Fibroblast of peridontal ligament (primary cell): ENCODE results near the gene ITGA8.
"Not testable (repeated sequence)": the region's sequence is repeated elsewhere in the genome, so short reads cannot be mapped to it uniquely, and the experiment has no call there.

Experiments used
- DNase-seq: peaks from one replicate; pipeline ENCODE4 v3.0.0-alpha.2; 2010; ENCODE audit errors: extremely low read depth

Gene ITGA8

DNA sequence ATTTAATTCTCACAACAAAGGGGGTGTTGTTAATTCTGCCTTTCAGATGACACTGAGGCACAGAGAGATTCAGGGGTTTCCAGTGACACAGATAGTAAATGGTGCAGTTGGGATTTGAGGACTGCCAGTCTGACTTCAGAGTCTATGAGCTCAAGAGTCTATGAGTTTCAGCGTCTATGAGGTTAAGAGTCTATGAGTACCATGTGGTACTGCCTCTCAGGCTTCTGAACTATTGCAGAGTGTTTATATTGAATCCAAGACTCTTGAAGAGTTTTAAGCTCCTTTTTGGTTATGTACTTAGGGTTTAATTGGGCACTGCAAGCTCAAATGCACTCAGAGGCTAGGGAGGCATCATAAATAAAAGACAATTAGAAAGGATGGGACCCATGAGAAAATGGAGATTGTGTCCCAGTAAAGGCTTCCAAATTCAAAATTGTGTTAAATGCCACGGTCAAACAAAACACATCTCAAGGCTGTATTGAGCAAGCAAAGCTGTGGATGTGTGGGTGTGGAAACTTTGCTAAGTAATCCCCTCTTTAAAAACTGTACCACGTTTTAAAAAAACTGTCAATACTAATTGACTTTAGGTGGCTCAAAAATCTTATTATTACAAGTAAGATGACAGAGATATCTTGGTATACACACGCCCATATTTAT lies 224.7 kb downstream of the ITGA8 start:
- peak; percentile 52 for DNase-seq

DNA sequence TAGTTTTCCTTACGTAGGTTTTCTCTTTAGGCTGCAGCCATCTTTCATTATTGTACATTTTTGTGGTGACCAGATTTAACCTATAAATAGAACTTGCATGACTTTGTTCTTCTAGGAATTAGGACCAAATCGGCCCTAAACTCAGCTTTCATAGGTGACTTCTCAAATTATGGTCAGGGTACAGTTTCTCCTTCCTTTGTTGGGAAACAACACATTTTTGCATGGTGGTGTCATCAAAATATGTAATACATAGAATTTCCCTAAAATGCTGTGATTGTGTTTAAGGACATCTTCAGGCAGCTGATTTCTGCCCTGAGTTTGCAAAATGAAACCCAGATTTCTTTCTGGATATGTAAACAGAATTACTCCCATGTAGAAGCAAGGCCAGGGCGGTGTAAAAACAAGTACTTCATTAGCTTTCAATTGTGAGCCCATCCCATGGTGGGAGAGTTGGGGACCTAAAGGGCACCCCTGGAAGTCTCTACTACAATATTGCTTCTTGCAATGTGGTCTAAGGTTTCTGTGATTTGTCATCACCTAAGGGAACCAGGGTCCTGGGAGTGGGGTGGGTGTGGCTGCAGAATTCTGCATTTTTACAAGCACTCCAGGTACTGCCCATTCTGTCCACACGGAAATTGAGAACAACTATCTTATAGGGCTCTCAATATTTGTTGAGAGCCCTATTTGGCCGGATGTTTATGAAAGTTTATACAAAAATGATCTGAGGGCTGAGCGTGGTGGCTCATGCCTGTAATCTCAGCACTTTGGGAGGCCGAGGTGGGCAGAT lies 227.7 kb downstream of the ITGA8 start:
- DNase-seq = peak; percentile 62

DNA sequence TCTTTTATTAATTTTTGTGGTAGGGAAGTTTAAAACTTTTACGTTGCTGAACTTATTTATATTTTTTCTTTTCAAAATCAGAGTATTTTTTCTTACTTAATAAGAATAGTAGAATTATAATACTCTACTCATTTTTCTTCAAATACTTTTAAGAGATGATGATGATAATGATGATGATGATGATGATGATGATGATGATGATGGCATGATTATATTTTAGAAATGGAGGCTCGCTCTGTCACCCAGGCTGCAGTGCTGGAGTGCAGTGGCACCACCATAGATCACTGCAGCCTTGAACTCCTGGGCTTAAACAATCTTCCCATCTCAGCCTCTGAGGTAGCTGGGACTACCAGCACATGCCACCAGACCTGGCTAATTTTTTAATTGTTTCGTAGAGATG lies 230.3 kb downstream of the ITGA8 start:
- DNase-seq = no peak

DNA sequence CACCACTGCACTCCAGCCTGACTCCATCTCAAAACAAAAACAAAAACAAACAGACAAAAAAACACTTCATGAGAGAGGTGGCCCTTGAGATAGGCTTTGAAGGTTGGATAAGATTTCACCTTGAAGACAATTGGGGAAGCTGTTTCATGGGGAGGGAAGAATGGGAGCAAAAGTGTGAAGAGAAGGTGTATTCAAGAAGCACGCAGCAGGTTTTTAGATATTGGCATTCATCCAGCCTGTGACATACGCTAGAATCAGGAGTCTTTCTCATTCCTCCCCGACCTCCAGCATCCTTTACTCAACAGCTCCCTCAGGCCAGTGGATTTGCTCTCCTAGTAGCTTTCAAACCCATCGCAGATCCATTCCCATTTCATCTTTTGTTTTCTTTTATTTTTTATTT lies 232.3 kb downstream of the ITGA8 start:
- no peak for DNase-seq

DNA sequence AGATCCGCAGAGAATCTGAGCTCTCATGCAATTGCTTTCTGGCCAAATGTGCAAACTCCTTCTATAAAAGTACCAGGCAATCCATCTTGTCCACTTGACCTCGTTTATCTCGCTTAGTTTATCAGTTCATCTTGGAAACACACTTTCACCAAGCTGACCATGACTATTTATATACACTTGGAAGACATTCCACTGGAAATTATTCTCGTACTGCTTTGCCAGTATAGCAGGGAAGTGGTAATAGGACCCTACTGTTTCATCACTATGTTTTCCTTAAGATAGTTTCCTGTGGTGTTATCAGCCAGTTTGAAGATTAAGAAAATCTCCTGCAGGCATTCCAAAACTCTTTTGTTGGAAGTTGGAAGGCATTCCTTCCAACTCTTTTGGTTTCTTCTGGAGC lies 233.3 kb downstream of the ITGA8 start:
- DNase-seq = peak; percentile 97

DNA sequence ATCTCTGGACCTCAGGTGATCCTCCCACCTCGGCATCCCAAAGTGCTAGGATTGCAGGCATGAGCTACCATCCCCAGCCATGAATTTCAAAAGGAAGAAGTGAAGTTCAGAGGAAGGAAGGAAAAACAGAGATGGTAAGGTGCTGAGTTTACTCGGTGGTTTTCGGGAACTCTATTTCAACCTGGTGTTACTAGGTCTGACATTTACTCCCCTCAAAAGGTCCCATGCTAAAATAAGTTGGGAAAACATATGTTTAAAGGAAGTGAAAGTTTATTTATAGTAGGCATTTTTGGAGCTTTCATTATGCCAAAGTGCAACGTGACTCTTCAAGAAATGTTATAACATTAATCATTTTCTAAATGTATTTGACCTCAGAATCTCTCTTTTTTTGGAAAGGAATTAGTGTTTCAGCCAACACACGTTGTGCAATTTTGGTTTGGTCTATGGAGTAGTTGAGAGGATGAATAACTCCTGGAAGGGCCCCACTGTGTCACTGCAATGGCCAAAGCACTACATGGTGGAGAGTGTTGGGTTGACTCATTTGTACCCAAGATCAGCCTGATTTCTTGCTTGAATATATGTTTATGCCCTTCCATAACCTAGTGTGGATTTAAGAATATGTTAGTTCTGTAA lies 233.9 kb downstream of the ITGA8 start:
- DNase-seq = peak; percentile 99

DNA sequence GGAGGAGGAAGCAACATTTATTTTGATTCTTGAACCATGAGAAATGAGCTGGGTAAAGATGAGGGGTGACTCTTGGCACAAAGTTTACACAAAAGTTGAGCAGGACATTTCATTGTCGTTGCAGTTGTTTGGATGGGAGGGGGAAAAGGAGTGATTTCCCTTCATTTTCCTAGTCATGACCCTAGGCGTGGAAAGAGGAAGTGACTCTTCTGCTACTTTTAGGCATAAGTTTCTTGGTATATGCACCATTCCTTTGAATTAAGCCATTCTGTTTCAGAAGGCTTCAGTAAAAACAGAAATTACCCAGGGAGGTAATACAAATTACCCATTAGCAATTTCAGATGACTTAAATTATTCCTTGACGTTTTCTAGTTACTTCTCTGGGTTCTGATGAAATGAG lies 234.7 kb downstream of the ITGA8 start:
- DNase-seq = no peak

DNA sequence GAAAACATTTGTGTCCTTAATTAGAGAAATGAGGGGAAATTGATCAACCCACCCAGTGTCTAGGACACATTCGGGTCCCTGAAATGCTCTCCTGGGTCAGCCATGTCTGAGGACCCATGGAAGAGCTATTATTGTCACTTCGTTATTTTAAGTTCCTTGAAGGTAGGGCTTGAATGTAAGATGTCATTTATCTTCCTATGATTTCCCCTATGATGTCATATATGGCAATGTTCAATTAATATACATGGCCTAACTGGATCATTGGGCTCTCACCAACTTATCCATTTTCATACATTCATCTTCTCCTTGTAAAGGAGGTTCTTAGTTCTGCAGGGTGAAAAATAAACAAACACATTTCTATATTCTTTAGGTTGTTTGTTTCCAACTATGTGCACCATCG lies 235.6 kb downstream of the ITGA8 start:
- DNase-seq = no peak

DNA sequence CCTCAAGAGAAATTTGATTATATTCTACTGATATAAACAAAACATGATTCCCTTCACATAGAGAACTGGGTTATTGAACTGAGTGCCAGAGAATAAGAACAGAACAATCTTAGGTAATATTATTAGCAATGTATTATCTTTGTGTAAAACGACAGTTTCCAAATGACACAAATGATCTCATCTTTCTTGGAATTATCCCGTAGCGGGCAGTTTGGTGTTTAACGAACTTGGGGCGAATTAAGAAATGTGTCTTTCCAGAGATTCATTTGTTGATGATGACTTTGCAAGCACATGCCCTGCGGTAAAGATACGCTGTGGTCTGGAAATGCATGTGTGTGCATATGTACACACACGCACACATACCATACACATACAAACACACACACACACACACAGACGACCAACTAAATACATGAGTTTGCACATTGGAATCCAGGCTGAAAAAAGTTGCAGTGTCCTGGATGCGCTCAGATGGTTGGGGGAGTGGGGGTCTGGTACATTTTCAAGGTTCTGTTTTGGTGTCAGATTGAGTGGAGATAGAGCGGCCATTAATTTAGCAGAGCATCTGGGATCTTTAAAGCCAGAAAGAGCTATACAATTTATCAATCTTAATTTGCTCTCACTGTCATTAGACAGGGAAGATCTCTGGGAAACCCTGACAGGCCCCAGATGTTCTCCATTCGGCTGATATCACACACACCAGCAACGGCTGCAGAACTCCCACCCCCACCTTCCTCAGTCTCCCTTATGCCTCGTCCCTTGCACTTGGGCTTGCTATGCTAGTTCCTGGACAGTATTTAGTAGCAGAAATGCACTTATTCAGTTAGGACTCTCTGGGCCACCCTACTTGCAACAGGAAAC lies 236.3 kb downstream of the ITGA8 start:
- no peak for DNase-seq

DNA sequence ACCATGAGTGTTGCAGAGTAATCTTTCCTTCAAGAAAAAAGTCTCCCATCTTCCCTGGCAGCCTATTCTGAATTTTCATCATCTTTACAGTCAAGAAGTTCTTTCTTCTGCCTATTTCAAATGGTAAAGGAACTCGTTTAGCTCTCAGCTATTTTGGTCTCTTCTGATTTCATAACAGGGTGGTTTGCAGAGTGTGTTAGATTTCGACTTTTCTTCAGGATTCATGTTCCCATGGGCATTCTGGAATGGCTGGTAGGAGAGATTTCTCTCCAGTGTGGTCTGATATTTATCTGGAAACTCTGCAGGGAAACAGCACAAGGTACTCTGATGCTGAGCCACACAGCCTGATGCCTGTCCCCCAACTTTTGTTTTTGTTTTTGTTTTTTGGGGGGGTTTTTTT lies 237.6 kb downstream of the ITGA8 start:
- DNase-seq = peak; percentile 98

DNA sequence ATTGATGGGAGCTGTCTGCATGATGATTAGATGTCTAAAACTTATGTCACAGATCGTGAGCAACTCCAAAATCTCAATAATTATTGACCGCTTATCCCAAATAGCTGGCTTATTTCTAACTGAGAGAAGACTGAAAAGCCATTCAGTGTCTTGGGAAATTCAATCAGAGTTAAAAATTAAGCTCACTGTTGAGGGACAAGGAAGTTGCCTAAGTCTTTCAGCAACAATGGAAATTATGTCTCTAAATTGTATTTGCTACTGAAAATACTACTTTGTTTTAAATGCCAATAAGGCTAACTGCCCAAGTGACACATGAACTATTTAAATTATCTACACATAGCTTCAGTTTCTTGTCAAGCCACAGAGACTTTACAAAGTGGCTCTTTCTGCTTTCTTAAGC lies 240.8 kb downstream of the ITGA8 start:
- DNase-seq = no peak

DNA sequence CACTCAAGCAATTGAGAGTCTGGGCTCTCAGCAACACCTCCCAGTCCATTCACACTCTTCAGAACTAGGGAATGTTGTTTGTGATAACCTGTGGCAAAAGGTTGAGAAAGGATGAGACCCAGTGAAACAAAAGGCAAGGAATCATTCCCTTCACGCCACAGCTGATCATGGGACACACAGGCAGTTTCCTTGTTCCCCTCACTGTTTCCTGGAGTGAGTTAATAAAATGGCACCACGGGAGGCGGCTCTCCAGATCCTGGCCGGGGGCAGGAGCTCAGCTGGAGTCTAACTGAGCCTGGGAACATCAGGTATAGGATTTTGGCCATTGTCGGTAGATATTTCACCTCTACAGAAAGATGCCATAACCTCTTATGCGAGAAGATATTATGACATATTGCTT lies 241.3 kb downstream of the ITGA8 start:
- DNase-seq = no peak

DNA sequence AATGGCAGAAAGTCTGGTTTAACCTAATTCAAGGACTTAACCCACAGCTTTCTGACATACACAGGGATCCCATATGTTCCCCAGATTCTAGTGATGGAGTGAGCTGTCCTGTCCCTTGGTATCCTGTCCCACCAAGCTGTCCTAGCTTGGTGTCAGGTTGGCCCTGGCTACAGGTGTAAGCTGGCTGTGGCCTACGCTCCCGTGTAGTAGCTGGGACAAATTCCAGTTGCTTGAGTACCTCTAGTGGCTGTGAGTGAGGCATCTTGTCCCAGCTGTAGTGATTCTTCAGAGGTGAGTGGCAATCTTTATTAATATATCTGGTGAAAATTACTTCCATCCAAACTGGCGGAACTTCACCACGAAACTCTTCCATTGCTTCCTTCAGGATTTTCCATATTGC lies 243.4 kb downstream of the ITGA8 start:
- DNase-seq = no peak

DNA sequence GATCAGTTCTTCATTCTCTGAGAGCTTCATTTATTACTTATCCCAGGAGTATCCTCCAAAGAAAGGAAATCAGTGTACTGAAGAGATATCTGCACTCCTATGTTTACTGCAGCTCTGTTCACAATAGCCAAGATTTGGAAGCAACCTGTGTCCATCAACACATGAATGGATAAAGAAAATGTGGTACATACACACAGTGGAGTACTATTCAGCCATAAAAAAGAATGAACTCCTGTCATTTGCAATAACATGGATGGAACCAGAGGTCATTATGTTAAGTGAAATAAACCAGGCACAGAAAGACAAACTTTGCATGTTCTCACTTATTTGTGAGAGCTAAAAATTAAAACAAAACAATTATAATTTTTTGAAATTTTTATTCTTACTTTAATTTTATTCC lies 244.3 kb downstream of the ITGA8 start:
- not testable (repeated sequence) for DNase-seq

DNA sequence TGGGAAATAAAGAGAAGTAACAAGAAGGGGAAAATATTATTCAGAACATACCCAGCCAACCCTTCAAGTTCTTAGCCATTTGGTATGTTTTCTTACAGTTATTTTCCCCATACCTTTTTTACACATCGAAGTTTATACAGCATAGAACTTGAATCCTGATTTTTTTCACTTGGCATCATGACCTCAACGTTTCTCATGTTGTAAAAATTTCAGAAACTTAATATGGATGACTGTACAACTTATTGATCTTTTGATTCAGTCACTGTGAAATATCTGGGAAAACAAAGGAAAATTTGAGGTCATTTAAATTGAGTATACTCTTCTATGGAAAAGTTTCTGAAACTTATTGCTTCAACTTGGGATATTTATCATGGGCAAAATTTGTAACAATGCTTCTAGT lies 245.1 kb downstream of the ITGA8 start:
- no peak for DNase-seq

DNA sequence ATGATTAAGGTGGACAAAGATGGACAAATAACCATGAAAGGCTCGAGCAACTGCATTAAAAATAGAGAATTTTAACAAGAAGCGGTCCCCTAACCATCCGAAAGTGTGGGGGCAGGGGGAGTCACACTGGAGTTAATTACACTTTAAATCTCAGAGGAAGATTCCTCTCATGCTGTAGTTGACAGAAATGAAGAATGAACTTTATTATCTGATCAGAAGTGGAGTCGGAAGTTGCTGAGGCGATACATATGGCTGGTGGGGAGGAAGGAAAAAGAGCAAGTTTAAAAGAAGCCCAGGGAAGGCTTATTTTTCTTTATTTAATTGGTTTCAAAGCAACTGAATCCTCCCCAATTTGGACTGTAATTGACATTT lies 246.3 kb downstream of the ITGA8 start:
- no peak for DNase-seq

DNA sequence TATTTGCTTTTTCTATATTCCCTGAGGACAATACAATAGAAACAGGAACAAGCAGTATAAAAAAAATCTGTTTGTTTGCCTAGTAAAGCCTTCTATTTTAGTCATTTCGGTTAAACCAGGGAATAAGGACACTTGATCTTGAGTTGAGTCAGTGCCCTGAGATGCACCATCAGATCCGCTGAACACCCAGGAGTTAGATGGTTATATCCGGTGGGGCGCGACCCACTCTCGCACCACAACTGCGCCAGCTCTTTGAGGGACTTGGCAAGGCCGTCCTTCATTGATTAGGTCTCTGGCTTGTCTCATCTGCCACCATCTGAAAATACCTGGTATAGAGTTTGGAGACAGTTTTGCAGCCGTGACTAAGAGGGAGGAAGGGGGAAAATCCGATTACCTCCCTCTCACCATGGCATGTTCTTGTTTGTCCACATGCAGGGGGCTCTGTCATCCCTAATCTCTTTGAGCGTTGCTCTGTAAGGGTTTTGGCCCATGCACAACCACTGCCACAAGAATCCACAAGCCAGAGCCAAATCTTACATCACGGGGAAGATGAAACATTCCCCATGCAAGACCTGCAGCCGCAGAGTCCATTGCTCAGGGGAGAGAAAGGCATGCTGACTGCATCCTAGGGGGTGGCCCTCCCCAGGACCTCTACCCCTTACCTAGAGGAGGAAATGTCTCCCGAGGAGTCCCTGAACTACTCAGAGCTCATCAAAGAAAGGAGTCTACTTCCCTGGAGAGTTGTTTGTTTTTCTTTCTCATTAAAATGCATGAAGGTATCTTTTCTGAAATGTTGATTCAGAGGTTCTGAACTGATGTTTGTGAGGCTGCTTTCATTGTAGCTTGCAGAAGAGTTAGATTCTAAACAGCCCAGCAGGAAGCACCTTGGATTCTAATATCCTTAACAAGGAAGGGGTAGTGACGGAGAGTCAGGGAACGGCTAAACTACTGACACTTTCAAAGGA lies 247.0 kb downstream of the ITGA8 start:
- peak; percentile 94 for DNase-seq

DNA sequence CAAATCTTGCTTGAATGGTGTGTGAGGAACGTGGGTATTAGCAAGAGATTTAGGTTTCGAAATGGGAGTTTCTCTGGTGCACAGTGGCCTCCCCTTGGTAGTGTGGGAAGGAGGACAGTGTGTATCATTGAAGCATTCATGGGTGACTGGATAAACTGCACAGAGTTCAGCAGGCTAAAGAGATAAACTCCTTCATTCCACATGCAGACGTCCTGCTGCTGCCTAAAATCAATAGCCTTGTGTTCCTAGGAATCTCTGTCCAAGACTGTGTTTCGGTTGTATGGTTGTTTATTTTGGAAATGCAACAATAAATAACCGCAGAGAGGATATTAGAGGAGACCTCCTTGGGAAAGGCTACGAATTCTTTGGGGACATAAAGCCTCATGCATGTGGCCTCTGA lies 247.7 kb downstream of the ITGA8 start:
- peak; percentile 41 for DNase-seq

DNA sequence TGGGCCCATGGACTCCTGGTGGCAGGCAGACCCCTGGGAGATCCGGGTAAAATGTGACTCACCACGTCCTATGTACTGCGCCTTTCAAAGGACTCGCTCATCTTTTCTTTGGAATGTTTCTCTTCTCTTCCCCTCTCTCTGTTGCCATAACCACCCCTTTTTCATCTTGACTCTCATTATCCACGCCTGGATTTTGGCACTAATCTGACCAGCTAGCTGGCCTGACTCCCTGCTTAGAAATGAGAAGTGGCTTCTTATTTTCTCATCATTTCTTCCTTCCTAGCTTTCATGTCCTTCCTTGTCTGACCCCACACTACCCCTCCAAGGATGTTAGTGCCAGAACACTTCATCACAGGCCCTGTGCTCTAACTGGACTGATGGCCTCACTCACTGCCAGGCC lies 250.6 kb downstream of the ITGA8 start:
- DNase-seq = no peak

DNA sequence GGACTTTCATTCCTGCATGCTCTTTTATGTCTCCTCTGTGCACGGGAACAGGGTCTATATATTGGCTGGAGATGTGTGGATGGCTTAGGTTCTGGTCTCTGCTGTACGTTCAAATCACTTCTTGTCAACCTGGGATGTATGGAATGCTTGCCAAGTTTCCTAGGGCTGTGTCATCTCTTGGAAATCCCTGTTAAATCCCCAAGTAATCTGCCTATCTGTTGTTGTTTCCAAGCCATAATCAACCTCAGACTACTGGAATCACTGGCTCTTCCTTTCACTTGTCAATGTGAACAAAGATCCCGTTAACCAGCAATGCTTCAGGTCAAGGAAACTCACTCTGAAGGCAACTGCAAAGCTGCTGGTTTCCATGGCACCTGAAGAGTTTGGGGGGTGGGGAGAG lies 255.3 kb downstream of the ITGA8 start:
- no peak for DNase-seq
